MM.1S (cell line): ENCODE data around the gene CA9.

Source experiments
- DNase-seq: peaks from one replicate; pipeline ENCODE4 v3.0.0-alpha.2; 2015
- H2AFZ ChIP-seq: fragments of 300-600 bp; sonication (generic); 2 replicates; pipeline ENCODE4 v1.6.0; 2016; ENCODE audit warnings: antibody characterized with exemption, low read length
- H3F3A ChIP-seq: fragments of 300-600 bp; sonication (generic); 2 replicates; pipeline ENCODE4 v1.6.1; 2016; ENCODE audit warnings: mild to moderate bottlenecking, antibody characterized with exemption, low read length, moderate library complexity, mixed read lengths; ENCODE audit not compliant: insufficient read depth
- H3K27ac ChIP-seq: fragments of 300-600 bp; sonication (generic); 2 replicates; pipeline ENCODE4 v1.5.1; 2016; ENCODE audit warnings: mild to moderate bottlenecking, low read length
- H3K27me3 ChIP-seq: fragments of 300-600 bp; sonication (generic); replicated peaks from 2 replicates; pipeline ENCODE4 v1.6.0; 2016; ENCODE audit warnings: low read length; ENCODE audit not compliant: insufficient read depth
- H3K36me3 ChIP-seq: fragments of 300-600 bp; sonication (generic); replicated peaks from 2 replicates; pipeline ENCODE4 v1.6.1; 2016; ENCODE audit warnings: mild to moderate bottlenecking, low read length, mixed read lengths; ENCODE audit not compliant: insufficient read depth
- H3K4me1 ChIP-seq: fragments of 300-600 bp; sonication (generic); 2 replicates; pipeline ENCODE4 v1.6.1; 2016; ENCODE audit warnings: low read length, mixed read lengths
- H3K4me2 ChIP-seq: fragments of 300-600 bp; sonication (generic); 2 replicates; pipeline ENCODE4 v1.6.0; 2016; ENCODE audit warnings: low read depth, low read length
- H3K4me3 ChIP-seq: fragments of 300-600 bp; sonication (generic); 2 replicates; pipeline ENCODE4 v1.5.1; 2016; ENCODE audit warnings: low read length, mixed read lengths
- H3K79me2 ChIP-seq: fragments of 300-600 bp; sonication (generic); 2 replicates; pipeline ENCODE4 v1.6.1; 2016; ENCODE audit warnings: mixed run types, low read length, mixed read lengths
- H3K9ac ChIP-seq: fragments of 300-600 bp; sonication (generic); 2 replicates; pipeline ENCODE4 v1.6.1; 2016; ENCODE audit warnings: low read length, mixed read lengths
- H3K9me2 ChIP-seq: fragments of 300-600 bp; sonication (generic); replicated peaks from 2 replicates; pipeline ENCODE4 v1.6.1; 2016; ENCODE audit warnings: mild to moderate bottlenecking, low read length, mixed read lengths; ENCODE audit not compliant: insufficient read depth
- H3K9me3 ChIP-seq: fragments of 300-600 bp; sonication (generic); replicated peaks from 2 replicates; pipeline ENCODE4 v1.6.1; 2016; ENCODE audit warnings: mild to moderate bottlenecking, low read length, mixed read lengths; ENCODE audit not compliant: insufficient read depth
- H4K20me1 ChIP-seq: fragments of 300-600 bp; sonication (generic); 2 replicates; pipeline ENCODE4 v1.6.1; 2016; ENCODE audit warnings: mild to moderate bottlenecking, low read length, moderate library complexity, mixed read lengths; ENCODE audit not compliant: insufficient read depth
- EZH2 ChIP-seq: fragments of 300-600 bp; sonication (generic); optimal IDR thresholded peaks from 2 replicates; pipeline ENCODE3; 2017; ENCODE audit warnings: low read depth, mild to moderate bottlenecking, antibody characterized with exemption, low read length, mixed read lengths
- EZH2phosphoT487 ChIP-seq: fragments of 300-600 bp; sonication (generic); IDR thresholded peaks from 2 replicates; pipeline ENCODE4 v1.6.1; 2018; ENCODE audit warnings: antibody characterized with exemption, low read length
- TF ChIP-seq, protein P1 (sequence below): fragments of 300-600 bp; sonication (generic); IDR thresholded peaks from 2 replicates; pipeline ENCODE4 v1.5.1; 2016; ENCODE audit warnings: antibody characterized with exemption, low read length, mixed read lengths

CA9 gene

DNA sequence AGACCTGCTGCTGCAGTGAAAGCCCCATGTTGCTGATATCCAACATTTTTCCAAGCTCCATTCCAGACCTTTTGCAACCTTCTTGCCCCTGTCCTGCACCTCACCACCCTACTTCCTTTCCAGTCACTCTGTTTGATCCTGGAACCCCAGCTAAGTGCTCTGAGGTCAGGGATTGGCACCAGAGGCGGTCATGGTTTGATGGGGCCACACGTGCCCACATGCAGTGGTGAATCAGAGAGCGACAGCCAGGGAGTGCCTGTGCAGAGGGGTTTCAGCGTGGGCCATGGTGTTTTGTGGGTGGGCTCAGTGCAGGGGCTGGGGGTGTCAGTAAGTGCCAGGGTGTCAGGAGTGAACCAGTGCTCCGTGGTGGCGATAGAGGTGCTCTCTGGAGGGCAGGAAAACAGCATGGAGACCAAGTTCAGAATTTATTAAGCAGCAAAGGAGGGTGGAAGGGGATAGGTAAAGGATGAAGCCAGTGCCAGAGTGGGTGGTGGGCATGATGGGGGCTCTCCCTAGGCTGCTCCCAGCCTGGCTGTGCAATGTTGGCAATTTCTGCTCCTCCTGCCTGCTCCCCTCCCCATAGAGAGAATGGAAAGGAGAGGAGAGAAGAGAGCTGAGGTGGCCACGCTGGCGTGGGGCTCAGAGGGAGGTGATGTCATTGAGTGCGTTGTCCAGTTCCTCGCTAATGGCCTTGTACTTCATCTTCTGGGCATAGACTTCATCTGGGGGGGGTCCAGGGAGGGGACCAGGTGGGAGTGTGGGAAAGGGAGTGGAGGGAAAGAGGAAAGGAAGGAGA is 9.0 kb downstream of the CA9 start:
- Histone ChIP-seq H3K79me2 (no peaks in the 10 kb centered on the region), H3K4me3 (no peak overlapping the region), H3K9me2 (no peaks in the 10 kb centered on the region), H2AFZ (no peak overlapping the region), H3K9ac (no peak overlapping the region), H3F3A (no peaks in the 10 kb centered on the region), H3K9me3 (no peaks in the 10 kb centered on the region), H4K20me1 (no peaks in the 10 kb centered on the region), H3K27me3 (no peaks in the 10 kb centered on the region), H3K27ac (no peak overlapping the region), H3K4me2 (no peak overlapping the region), H3K36me3 (no peaks in the 10 kb centered on the region), H3K4me1 (no peaks in the 10 kb centered on the region)
- TF ChIP-seq, protein P1, sequence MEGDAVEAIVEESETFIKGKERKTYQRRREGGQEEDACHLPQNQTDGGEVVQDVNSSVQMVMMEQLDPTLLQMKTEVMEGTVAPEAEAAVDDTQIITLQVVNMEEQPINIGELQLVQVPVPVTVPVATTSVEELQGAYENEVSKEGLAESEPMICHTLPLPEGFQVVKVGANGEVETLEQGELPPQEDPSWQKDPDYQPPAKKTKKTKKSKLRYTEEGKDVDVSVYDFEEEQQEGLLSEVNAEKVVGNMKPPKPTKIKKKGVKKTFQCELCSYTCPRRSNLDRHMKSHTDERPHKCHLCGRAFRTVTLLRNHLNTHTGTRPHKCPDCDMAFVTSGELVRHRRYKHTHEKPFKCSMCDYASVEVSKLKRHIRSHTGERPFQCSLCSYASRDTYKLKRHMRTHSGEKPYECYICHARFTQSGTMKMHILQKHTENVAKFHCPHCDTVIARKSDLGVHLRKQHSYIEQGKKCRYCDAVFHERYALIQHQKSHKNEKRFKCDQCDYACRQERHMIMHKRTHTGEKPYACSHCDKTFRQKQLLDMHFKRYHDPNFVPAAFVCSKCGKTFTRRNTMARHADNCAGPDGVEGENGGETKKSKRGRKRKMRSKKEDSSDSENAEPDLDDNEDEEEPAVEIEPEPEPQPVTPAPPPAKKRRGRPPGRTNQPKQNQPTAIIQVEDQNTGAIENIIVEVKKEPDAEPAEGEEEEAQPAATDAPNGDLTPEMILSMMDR: no peak
- TF ChIP-seq EZH2 (no peak), EZH2phosphoT487 (no peak)
- DNase-seq: no peak

DNA sequence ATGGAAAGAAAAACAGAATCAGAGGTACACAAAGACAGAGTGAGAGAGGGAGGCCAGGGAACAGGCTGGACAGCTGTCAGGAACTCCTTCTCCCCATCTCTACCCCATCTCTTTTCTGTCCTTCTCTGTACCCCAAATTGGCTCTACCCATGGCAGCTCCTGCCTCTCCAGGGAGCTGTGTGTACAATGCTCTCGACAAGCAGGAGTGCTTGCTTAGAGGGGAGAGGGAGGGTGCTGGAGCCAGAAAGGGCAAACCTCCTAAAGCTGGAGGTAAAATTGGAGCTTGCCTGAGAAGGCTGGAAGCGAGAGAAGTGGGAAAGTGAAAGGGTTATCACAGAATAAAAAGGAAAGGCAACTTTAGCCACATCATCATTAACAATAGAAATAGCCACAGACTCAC is 9.6 kb downstream of the CA9 start:
- no peaks in the 10 kb centered on the region for H3K9me3 ChIP-seq
- no peaks in the 10 kb centered on the region for H3K9me2 ChIP-seq
- H3K9ac ChIP-seq: no peak overlapping the region
- TF ChIP-seq EZH2phosphoT487 (no peak), EZH2 (no peak)
- TF ChIP-seq, protein P1: no peak
- H3K4me2 ChIP-seq: no peak overlapping the region
- H2AFZ ChIP-seq: no peak overlapping the region
- no peaks in the 10 kb centered on the region for H3K27me3 ChIP-seq
- no peak overlapping the region for H3K27ac ChIP-seq
- no peaks in the 10 kb centered on the region for H3K4me1 ChIP-seq
- H4K20me1 ChIP-seq: no peaks in the 10 kb centered on the region
- no peak overlapping the region for H3K4me3 ChIP-seq
- H3K36me3 ChIP-seq: no peaks in the 10 kb centered on the region
- no peaks in the 10 kb centered on the region for H3F3A ChIP-seq
- H3K79me2 ChIP-seq: no peaks in the 10 kb centered on the region
- no peak for DNase-seq

DNA sequence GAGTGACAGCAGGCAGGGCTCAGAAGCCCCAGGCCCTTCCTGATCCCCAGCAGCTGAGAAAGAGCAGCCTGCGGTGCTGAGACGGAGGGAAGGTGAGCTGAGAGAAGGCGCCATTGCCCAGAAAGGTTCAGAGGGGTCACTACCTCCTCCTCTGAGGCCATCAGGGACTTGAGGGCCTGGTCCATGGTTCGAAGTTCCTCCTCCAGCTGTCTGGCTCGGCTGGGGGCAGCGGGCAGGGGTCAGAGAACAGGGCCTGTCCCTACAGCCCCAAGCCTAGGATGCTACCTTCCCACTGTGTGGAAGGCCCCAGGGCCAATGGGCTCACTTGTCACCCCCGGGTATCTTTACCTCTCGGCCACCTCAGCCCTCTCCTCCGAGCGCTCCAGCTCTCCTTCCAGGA is 11.2 kb downstream of the CA9 start:
- no peak overlapping the region for H3K4me2 ChIP-seq
- DNase-seq: no peak
- no peak overlapping the region for H3K9ac ChIP-seq
- no peaks in the 10 kb centered on the region for H3K27me3 ChIP-seq
- H3K36me3 ChIP-seq: no peaks in the 10 kb centered on the region
- H3K27ac ChIP-seq: no peak overlapping the region
- H3K4me1 ChIP-seq: no peaks in the 10 kb centered on the region
- H3K9me3 ChIP-seq: no peaks in the 10 kb centered on the region
- no peak overlapping the region for H2AFZ ChIP-seq
- H3K9me2 ChIP-seq: no peaks in the 10 kb centered on the region
- no peaks in the 10 kb centered on the region for H3K79me2 ChIP-seq
- TF ChIP-seq EZH2 (no peak), EZH2phosphoT487 (no peak)
- TF ChIP-seq, protein P1: no peak
- H3K4me3 ChIP-seq: no peak overlapping the region
- H3F3A ChIP-seq: no peaks in the 10 kb centered on the region
- no peaks in the 10 kb centered on the region for H4K20me1 ChIP-seq
